HG03060 (cell line): ENCODE measurements around the gene GOLGB1.

ENCODE experiments used
- ATAC-seq: cut with Tn5 transposase; IDR thresholded peaks from one replicate; pipeline ENCODE4 v1.9.1; 2021; ENCODE audit warnings: low read depth, moderate number of reproducible peaks; ENCODE audit not compliant: unreplicated experiment

Gene GOLGB1

GRCh38 chr3:121645054-121645453 lies 104.5 kb downstream of the GOLGB1 start:
- ATAC-seq: no peak

- no peak for ATAC-seq
Measured at GRCh38 chr3:121642601-121643314, 106.8 kb downstream of the GOLGB1 start.

GRCh38 chr3:121641127-121641526 lies 108.4 kb downstream of the GOLGB1 start:
- ATAC-seq: no peak

GRCh38 chr3:121637922-121638321 lies 111.6 kb downstream of the GOLGB1 start:
- no peak for ATAC-seq

DNA sequence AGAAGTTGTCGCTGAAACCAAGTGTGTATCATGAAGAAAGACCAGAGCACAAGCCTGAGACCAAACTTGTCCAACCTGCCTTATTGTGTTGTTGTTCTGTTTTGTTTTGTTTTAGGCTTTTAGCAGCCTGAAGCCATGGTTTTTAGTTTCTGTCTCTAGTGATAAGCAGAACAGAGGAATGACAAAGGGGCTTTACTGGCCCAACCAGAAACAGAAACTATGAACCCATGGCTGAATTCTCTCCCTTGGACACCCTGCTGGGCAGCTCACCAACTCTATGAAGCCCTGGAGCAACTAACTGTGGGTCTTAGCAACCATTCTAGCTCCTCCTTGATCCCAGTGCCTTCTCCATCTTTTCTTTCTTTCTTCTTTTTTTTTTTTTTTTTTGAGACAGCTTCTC lies 119.2 kb downstream of the GOLGB1 start:
- no peak for ATAC-seq

DNA sequence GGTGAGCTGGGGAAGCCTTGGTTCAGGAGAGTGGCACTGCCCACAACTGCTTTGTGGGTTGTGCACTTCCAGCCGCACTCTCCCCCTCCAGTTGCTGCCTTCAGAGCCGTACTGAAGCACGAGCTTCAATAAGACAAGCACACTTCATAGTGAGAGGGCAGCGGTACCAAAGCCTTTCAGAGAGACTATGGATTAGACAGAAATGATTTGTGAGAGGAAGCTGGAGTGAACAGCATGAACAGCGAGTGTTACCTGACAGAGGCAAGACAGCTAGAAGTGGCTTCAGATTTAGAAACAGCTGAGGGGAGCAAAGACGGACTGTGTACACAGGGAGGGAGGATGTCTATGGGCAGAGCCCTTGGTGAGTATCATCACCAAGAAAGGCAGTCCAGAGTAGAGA lies 119.9 kb downstream of the GOLGB1 start:
- no peak for ATAC-seq

- no peak for ATAC-seq
Measured at GRCh38 chr3:121627622-121628021, 121.9 kb downstream of the GOLGB1 start.

- ATAC-seq: no peak
Measured at GRCh38 chr3:121627211-121627610, 122.3 kb downstream of the GOLGB1 start.

GRCh38 chr3:121626495-121626894 lies 123.0 kb downstream of the GOLGB1 start:
- no peak for ATAC-seq

- no peak for ATAC-seq
Measured at GRCh38 chr3:121624147-121624899, 125.2 kb downstream of the GOLGB1 start.

DNA sequence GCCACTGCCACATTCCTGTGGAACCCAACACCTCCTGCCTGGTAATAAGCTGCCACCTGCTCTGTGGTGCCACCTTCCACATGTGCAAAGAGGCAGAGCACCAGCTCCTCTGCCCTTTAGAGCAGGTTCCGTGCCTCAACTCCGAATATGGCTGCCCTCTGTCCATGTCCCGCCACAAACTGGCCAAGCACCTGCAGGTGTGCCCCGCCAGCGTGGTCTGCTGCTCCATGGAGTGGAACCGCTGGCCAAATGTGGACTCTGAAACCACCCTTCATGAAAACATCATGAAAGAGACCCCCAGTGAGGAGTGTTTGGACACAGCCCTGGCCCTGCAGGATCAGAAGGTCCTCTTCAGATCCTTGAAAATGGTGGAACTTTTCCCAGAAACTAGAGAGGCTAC lies 128.1 kb downstream of the GOLGB1 start:
- no peak for ATAC-seq

DNA sequence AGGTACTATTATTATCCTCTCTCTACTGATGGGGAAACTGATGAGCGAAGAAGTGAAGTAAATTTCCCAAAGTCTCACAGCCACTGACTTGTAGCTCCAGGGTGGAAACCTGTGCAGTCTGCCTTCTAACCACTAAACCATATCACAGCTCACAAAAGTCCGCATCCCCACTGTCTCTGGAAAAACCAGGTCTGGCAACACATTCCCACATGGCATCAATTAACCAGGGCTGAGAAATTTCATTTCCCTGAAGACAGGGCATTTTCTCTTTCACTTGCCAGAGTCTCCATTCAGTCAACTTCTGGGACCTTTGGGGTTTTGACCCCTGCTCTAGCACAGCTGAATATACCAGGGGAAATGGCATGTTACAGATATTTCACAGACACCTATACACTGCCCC lies 129.8 kb downstream of the GOLGB1 start:
- ATAC-seq: no peak
